Measurements from ENCODE around the gene MSRB2. TPM values are rescaled to one million over a fixed set of nuclear protein-coding genes. Genes with fewer than 3 reads are reported as not detected.

Gene MSRB2
- total and polyA plus RNA-seq, 2 experiments from 2014 or later: 9.5 to 34.6 TPM

- H3K27me3 Mint-ChIP-seq (ENCODE audit: insufficient read depth, low read depth, poor library complexity): peaks cover 7% of the 10 kb centered on the region
Measured at GRCh38 chr10:23069019-23069815, 26.2 kb upstream of the MSRB2 start.

More at GRCh38 chr10:23069019-23069815, 26.2 kb upstream of the MSRB2 start:
- H4K20me1 ChIP-seq (replicated peaks; ENCODE audit: insufficient read depth): no peaks in the 10 kb centered on the region
- ATAC-seq (no peak), DNase-seq (ENCODE audit: low spot score) (no peak)
- no peak overlapping the region for H3K27ac ChIP-seq (ENCODE audit: low read depth)
- H3K79me2 ChIP-seq (replicated peaks; ENCODE audit: insufficient read depth): no peaks in the 10 kb centered on the region
- H3K4me3 Mint-ChIP-seq: no peak overlapping the region
- no peak overlapping the region for H3K4me2 ChIP-seq
- 0 out of 3 replicates have a peak, but pooled peaks cover 3% of the 10 kb centered on the region for H3K4me1 Mint-ChIP-seq
- no peak overlapping the region for H3K4me3 ChIP-seq
- H3K36me3 ChIP-seq (ENCODE audit: insufficient read depth): no peaks in the 10 kb centered on the region
- H2AFZ ChIP-seq: no peak overlapping the region
- H3K4me1 ChIP-seq (ENCODE audit: insufficient read depth): no peaks in the 10 kb centered on the region
- no peaks in the 10 kb centered on the region for H3K9me3 Mint-ChIP-seq
- no peaks in the 10 kb centered on the region for H3K27me3 ChIP-seq (ENCODE audit: insufficient read depth)
- no peaks in the 10 kb centered on the region for H3K36me3 Mint-ChIP-seq (ENCODE audit: low read depth)
- no peaks in the 10 kb centered on the region for H3F3A ChIP-seq (replicated peaks; ENCODE audit: low read depth)
- TF ChIP-seq ETS1 (IDR thresholded peaks at IDR 0.05): no peak
- no peak for TF ChIP-seq CTCF (conservative IDR thresholded peaks at IDR 0.05; ENCODE audit: low read depth in 2 of 2)
- no peak for TF ChIP-seq POLR2AphosphoS5 (IDR thresholded peaks at IDR 0.05; ENCODE audit: low read depth)
- no peak for TF ChIP-seq ZNF331 (CRISPR knock-in tag; IDR thresholded peaks at IDR 0.05; ENCODE audit: low read depth)
- TF ChIP-seq ZNF462 (CRISPR knock-in tag; IDR thresholded peaks at IDR 0.05): no peak
- TF ChIP-seq JUNB (IDR thresholded peaks at IDR 0.05; ENCODE audit: unreplicated experiment): no peak
- no peak for TF ChIP-seq STAT1 (IDR thresholded peaks at IDR 0.05; ENCODE audit: unreplicated experiment)
- TF ChIP-seq NANOG (IDR thresholded peaks at IDR 0.05; ENCODE audit: borderline replicate concordance): no peak
- no peak for TF ChIP-seq EZH2 (IDR thresholded peaks at IDR 0.05; ENCODE audit: low read depth, unreplicated experiment)
- no peak for TF ChIP-seq CREB1 (CRISPR knock-in tag; IDR thresholded peaks at IDR 0.05; ENCODE audit: low read depth)
- TF ChIP-seq ZNF114 (CRISPR knock-in tag; IDR thresholded peaks at IDR 0.05): no peak
- TF ChIP-seq REST (IDR thresholded peaks at IDR 0.05; ENCODE audit: unreplicated experiment): no peak
- no peaks in the 10 kb centered on the region for H3K9me2 ChIP-seq (ENCODE audit: insufficient read depth)
- H3K27ac Mint-ChIP-seq: no peak overlapping the region
